Kidney tubule cell (primary cell): ENCODE data around the gene TMEM250.

Experiments used
- DNase-seq: peaks from one replicate; pipeline ENCODE4 v3.0.0-alpha.2; 2018; ENCODE audit warnings: low spot score

Gene TMEM250

DNA sequence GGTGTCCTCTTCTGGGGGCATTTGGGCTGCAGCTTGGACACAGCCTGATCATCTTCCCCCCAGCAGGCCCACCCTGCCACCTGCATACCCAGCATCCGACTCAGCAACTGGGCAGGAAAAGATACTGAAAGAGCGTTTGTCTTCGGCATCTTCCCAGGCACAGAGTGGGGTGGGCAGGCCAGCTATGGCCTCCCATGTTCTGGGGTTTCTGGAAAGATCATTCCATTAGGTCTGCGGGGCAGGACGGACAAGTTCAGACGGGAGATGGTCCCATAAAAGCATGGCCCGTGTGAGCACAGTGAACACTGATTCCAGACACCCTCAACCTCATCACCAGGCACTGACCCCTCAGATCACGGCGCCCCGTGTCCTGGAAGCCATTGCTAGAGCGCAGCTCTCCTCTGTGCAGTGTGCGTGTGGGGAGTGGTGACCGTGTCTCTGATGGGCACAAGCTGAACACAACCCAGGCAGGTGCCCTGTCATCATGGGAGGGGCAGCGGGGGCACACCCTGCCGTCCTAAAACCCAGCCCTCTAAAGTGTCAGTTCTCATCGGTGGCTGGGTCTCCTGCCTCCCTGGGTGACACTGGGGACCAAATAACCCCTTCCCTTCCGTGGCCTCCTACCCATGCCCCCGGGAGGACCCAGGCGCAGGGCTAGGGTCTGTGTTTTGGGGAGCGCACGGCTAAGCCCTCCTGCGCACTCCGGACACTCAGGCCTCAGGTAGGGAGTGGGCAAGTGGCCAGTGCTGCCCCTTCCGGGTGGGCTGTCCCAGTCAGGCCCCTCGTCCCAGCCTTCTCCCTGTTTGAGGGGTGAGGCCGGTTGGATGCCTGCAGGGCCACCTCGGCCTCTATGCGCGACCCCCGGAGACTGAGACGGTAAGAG is 13.2 kb upstream of the TMEM250 start:
- no peak for DNase-seq

DNA sequence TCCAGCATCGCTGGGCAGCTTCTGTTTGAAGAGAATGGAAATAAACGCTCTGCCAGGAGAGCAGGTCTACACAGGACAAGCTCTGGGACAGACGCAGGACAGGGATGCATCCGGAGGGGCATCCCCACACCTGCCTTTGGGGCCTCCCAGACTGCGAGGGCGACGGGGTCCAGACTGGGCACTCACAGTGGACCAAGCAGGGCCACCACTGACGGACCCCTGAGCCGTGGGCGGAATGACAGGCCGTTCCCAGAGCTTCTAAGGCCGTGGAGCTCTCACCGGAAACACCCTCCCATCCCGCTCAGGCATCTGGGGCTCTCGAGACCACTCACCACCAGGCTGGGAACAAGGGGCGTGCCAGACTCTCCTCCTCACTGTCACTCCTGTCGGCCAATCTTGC is 10.5 kb upstream of the TMEM250 start:
- DNase-seq, result no peak

DNA sequence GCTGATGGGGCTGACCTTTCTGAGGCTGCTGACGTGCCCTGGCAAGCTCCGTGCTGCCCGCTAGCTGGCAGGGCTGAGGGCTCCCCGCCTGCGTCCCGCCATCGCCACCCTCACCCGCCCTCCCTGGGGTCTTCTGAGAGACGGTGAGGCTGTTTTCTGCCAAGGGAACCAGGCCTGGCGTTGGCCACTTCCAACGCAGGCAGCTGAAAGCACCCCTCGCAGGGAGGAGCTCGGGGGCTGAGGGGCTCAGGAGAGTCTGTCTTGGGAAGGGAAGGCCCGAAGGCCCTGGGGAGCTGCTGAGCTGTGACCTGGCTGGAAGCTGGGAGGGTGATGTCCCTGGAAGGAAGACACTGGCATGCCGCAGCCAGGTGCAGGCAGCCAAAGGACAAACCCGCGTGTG is 9.8 kb upstream of the TMEM250 start:
- no peak for DNase-seq

DNA sequence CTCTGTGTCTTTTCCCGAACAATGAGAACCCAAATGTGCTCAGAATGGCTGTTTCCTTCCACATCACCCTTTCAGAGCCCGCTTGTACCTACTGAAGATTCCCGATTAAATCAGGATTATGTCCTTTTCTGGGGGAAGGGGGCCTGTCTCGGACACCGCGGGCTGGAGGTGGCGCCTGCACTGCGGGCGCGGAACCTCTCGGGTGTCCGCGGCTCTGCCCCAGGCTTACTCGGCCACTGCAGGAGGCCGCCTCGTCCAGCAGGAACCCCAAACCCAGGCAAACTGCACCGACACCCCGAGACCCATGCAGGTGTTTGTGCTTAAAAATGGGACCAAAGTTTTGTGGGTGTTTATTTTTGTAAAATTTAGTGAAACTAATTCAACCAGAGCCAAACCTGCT is 8.6 kb upstream of the TMEM250 start:
- DNase-seq, result no peak

DNA sequence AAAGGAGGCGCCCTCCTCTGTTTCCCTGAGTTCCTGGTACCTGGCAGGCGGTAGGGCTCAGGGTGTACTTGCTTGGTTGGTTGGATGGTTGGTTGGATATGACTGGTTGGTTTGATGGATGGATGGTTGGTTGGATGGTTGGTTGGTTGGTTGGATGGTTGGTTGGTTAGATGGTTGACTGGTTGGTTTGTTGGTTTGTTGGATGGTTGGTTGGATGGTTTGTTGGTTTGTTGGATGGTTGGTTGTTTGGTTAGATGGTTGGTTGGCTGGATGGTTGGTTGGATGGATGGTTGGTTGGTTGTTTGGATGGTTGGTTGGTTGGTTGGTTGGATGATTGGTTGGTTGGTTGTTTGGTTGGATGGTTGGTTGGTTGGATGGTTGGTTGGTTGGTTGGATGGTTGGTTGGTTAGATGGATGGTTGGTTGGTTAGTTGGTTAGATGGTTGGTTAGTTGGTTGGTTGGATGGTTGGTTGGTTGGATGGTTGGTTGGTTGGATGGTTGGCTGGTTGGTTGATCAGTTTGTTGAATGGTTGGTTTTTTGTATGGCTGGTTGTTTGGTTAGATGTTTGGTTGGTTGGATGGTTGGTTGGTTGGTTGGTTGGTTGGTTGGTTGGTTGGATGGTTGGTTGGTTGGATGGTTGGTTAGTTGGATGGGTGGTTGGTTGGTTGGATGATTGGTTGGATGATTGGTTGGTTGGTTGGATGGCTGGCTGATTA is 6.5 kb upstream of the TMEM250 start:
- DNase-seq, result no peak

DNA sequence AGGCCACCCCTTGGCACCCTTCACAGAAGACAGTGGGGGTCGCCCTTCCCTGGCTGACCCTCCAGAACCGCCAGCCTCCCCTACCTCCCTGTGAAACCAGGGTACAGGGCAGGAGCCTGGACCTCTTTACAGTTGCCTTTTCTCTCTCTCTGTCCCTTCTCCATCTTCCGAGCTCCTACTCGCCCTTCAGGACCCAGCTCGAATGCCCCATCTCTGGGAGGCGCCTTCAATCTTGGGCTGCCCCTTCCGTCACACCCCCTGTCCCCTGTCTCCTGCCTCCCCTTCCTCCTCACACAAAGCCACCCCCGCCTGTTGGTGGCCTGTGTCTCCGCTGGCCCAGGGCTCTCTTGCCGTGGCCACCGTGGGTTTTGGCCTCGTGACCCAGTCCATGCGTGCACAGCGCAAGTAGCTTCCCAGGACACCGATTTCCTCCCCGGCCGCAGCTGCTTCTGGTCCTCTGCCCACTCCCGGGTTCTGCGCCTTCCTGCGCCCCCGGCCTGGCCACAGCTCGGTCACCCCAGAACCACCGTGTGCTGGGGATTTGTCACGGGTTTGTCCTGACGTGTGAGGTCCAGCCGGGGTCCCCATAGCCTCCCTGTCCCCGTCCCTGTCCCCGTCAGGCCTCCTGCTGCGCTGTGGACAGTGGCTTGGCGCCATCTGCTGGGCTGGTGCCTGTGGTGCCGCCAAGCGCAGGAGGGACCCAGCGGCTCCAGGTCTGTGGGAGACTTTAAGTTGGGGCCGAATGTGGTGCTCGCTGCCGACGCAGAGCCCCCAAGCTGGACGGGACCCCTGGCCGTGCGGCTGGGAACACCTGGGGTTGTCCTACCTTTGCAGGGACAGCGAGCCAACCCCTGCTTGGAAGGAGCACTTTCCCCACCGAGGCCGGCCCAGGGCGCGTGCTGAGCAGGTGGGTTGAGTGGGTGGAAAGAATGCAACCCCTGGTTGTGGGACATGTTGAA is 4.0 kb upstream of the TMEM250 start:
- DNase-seq, result peak; percentile 60

DNA sequence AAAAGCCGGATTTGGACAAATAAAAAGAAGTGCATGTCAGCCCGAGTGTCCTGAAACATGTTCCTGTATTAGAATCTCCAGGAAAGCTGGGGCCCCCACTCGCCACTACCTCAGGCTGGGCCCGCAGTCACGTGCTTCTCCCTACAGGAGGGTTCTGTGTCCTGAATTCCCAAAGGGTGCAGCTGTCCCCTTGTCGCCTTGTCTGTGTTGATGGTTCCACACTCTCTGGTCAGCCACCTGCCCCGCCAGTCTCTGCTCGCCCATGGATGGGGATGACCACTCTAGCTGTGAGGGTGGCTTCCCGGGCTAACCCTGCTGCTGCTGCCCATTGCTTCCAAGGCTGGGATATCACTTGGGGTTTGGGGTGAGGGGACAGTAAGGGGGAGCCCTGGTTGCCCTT is 3.1 kb upstream of the TMEM250 start:
- no peak for DNase-seq

DNA sequence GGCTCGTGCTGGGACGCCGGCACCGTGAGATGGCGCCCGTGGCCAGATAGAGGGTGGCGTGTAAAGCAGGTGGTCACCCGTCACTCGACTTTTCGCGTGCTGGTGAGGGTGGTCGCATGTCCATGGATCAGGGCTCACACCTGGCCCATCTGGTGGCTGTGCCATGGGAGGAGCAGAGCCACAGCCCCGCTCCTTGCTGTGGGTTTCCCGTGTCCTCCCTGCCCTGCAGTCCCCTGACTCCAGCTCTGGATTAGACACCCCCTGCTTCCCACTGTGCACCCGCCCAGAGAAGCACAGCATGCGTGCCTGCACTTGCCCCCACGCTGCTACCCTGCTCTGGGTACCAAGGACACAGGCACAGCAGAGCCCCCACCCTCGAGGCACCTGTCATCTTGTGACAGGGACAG is 1.8 kb upstream of the TMEM250 start:
- DNase-seq, result no peak

DNA sequence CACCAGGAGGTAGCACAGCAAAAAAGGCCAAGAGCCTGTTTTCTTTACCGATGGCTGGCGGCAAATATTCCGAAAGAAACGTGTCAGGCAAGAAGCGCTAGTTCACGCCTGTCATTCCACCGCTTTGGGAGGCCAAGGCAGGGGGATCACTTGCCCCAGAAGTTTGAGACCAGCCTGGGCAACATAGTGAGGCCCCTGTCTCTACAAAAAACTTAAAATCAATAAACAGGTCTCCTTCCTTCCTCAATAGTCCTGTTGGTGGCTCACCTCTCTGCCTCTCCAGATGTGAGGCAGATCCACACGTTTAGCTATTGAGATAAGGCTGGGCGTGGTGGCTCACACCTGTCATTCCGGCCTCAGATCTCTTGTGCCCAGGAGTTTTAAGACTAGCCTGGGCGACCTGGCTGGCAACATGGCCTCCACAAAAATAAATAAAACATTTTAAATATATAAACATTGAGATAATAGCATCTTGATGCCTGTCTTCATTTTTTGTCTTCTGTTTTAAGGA is 1.3 kb upstream of the TMEM250 start:
- DNase-seq, result no peak

DNA sequence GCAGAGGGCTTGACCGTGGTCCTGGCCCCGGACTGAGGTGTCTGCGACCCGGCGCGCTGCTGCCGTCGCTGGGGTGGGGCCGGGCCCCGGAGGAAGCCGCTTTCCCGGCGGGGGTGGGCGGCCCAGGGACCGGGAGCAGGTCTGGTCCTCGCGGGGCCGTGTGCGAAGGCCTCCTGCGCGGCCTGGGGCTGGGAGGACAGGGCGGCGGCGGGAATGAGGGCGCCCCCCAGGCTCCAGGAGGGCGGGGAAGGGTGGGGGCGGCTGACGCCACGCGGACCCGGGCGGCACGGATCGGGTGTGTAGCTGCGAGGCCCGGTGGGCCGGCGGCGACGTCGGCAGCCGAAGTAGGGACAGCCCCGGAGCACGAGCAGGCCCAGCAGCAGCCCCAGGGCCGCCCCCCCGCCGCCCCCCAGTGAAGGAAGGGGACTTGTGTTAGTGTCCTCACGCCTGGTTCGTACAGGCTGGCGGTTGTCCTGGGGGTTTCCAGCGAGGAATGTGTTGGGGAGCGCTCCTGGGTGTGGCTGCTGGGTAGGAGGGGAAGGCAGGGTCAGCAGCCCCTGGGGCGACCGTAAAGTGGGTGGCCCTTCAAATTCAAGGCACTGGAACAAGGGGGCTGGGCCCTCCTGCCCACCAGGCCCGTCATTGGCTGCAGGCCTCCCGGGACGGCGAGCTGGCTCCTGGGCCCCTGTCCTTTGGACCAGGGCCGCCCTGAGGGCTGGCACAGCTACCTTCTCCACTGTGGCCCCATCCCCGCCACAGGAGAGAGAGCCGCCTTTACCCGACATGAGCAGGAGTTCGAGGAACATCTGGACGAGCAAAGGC is 597 bp upstream of the TMEM250 start:
- DNase-seq, result peak; percentile 73

DNA sequence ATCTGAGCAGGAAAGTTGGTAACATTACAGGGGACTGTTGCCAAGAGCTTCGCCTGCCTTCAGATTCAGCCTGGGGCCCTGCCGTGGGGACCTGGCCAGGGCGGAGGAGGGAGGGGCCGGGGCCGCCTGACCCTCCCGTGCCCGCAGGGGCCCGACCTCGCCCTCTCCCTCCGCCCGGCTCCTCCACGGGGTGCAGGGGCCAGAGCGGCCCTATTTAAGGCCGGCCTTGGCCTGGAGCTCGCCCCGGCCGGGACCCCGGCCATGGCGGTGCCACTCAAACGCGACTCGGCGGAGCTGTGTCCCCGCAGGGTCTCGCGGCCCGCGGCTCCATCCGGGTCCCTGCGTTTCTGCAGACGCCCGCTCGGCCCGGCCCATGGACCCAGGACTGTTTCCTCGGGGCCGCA is 757 bp downstream of the TMEM250 start:
- DNase-seq, result no peak

DNA sequence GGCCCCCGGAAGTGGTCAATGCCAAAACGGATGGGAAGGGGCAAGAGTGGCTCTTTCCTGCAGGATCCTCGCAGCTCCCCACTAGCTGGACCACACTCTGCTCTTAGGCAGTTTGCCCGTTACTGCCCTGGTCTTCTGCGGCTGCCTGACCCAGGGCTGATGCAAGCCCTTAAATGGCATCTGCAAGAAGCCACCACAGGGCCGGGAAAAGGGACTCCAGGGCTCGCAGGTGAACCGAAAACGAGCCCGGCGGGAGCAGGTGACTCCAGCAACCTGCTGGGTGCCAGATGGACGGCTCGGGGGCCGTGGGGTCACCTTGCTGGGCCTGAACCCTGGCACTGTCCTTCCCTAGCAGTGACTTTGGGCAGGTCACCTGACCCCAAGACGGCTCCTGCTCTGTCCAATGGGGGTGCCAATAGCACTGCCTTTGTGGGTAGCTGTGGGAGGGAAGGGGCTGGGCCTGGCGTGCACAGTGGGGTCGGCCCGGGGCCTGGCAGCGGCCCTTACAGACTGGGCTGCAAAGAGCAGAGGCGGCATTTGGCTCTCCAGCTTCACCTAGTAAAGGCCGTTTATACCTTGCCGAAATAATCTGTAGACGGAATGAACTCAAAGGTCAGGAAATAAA is 1.3 kb downstream of the TMEM250 start:
- DNase-seq, result peak; percentile 35

DNA sequence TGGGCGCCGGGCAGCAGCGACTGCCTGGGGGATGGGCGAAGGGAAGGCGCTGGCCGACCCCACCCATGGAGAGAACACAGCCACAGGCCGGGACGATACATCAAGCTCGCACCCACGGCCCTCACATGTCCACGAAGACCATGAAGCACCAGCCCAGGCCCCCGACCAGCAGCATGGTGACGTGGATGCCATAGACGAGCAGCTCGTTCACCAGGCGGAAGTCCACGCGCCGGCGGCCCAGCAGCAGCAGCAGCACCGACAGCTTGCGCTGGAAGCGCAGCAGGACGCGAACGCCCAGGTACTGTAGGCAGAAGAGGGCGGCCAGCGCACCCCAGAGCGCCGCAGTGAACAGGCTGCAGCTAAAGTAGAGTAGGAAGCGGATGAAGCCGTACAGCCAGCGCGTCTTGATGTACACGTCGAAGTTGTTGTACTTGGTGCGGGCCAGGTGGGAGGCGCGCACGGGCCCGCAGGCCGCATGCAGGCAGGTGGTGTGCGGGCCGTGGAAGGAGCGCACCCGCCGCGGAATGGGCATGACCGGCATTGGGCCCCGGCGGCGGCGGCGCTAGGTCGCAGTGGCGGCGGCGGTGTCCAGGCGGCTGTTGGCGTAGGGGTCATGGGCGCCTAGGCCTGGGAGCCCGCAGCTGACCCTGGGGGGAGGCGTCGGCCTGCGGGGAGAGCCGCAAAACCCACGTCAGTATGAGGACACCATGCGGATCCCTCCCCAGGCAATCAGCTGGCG is 2.1 kb downstream of the TMEM250 start:
- no peak for DNase-seq

DNA sequence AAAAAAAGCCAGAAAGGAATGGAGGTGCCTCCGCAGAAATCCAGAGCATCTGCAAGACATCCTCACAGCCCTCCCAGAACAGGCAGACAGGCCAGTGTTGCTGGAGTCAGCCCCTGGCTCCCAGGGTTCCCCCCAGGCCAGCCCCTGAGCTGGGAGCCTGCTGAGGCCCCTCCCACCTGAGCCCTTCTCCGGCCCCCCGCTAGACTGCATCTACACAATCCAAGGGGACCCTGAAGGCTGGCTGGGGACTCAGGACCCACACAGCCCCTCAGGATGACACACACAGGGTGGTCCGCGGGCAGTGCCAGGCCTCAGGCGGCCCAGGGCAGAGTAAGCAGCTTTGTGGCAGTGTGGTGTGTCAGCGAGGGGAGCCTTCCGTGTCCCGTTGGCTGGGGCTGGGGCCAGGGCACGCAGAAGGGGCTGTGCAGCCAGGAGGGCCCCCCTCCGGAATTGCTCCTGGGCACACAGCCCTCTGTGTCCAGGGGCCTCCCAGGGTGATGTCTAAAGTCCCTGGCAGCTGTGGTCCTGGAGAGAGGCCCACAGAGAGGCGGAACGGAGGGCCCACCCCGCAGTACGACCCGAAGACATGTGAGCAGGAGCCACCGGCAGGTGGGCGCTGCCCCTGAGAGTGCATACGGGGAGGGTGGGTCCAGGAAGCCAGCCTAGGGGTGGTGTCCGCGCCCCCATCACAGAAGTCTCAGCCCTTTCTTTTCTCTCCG is 2.9 kb downstream of the TMEM250 start:
- no peak for DNase-seq

DNA sequence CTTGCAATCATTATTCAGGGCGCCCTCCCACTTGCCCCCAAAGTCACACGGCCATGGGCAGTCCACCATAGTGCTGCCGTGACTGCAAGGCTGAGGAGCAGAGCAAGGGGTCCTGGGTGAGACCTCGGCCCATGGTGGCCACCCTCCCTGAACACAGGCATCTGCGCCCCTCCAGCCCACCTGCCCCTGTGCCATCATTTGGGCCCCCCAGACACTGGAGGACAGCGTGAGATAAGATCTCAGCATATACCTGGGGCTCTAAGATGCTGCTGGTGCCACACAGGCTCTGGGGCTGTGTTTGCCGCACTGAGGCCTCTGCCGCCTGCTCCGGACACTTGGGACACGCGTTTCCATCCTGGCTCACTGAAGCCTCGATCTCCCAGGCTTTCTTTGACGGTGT is 3.5 kb downstream of the TMEM250 start:
- DNase-seq, result no peak

DNA sequence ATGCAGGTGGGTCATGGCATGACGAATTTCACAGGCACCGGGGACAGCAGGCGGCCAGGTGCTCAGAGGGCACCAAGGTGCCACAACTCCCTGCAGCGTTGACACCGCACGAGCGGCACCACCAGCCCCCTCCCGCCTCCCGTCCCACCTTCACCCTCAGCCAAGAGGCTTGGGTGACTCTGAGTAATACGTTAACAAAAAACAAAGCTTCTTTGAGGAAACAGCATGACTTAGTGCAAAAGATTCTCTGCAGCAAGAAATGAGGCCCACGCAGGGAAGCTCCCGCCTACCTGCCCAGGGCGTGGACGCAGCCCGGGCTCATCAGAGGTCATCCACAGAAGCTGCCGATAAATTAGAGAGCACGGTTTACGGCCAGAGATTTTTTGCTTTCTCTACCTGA is 4.1 kb downstream of the TMEM250 start:
- DNase-seq, result no peak

DNA sequence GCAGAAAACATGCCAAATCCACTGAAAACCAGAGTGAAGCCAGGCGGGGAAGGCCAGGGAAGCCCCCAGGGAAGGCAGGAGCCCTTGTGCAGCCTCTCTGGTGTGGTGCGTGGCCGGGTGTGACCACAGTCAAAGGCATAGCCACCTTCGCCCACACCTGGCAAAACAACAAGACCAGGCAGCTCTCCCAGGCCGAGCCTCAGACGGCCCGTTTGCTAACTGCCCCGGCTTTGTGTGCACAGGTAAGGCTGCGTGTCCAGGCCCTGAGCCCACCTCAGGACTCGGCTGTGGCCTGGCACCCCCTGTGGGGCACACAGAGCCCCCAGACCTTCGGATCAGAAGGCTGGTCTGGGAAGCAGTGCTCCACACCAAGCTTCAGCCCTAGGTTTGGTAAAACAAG is 6.1 kb downstream of the TMEM250 start:
- DNase-seq, result no peak

DNA sequence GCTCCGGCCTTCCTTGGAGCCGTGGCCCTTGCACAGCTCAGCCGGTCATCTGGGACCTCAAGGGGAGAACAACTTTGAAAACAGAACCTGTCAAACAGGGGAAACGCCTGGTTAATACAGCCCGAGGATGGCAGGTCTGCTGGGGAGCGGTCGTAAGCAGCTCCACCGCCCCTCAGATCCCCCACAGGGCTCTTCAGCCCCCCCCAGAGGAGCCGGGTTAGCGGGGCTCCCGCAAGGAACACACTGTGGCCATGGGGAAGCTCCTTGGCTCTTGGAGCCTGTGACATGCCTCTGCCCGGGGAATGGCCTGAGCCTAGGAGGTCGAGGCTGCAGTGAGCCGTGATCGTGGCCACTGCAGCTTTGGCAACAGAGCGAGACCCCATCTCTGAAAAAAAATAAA is 6.8 kb downstream of the TMEM250 start:
- no peak for DNase-seq

DNA sequence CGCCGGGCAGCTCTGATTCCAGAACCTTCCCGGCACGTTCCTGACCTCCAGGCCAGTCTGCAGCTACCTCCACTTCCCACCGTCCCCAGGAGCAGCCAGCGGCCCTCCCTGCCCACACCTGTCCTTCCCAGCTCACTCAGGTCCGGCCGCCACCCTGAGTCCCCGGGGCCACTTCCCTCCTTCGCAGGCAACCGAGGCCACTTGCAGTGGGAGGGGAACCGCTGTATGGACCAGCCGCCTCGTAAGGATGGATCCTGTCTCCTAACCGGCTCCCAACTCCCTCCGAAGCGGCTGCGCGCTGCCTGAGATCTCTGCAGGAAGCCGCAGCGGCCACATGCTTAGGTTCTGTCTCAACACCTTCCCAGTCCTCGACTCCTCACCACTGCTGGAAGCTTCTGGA is 7.5 kb downstream of the TMEM250 start:
- DNase-seq, result no peak
